GM19025 (cell line): ENCODE data around the gene SLC35G6.
"Not testable (repeated sequence)": the region's sequence is repeated elsewhere in the genome, so short reads cannot be mapped to it uniquely, and the experiment has no call there.

Experiments
- ATAC-seq: cut with Tn5 transposase; IDR thresholded peaks from one replicate; pipeline ENCODE4 v1.9.1; 2021; ENCODE audit warnings: mild to moderate bottlenecking, low read depth, moderate library complexity; ENCODE audit not compliant: unreplicated experiment

Gene SLC35G6

GRCh38 chr17:7481275-7481674 lies at the start of gene SLC35G6:
SLC35G6 (plus strand) TSS chr17:7481446; CDS start chr17:7481517, 71 bp downstream.
- not testable (repeated sequence) for ATAC-seq

GRCh38 chr17:7432296-7432695 lies 49.0 kb upstream of the SLC35G6 start:
- no peak for ATAC-seq

GRCh38 chr17:7435676-7436555 lies 45.3 kb upstream of the SLC35G6 start:
- peak; percentile 9 for ATAC-seq

GRCh38 chr17:7436556-7437368 lies 44.5 kb upstream of the SLC35G6 start:
- peak; percentile 42 for ATAC-seq

GRCh38 chr17:7437369-7437863 lies 43.8 kb upstream of the SLC35G6 start:
- no peak for ATAC-seq

GRCh38 chr17:7437950-7438614 lies 43.2 kb upstream of the SLC35G6 start:
- ATAC-seq = no peak

- ATAC-seq = no peak
Measured at GRCh38 chr17:7438656-7439460, 42.4 kb upstream of the SLC35G6 start.

- no peak for ATAC-seq
Measured at GRCh38 chr17:7439462-7440112, 41.7 kb upstream of the SLC35G6 start, which contains the start of gene FGF11. FGF11 (plus strand) TSS chr17:7439512; CDS start chr17:7439621, 109 bp downstream.

GRCh38 chr17:7440113-7440833 lies 41.0 kb upstream of the SLC35G6 start:
- no peak for ATAC-seq

- ATAC-seq = no peak
Measured at GRCh38 chr17:7440834-7441195, 40.4 kb upstream of the SLC35G6 start.

- ATAC-seq = no peak
Measured at GRCh38 chr17:7441266-7441665, 40.0 kb upstream of the SLC35G6 start.

- ATAC-seq = no peak
Measured at GRCh38 chr17:7442142-7442541, 39.1 kb upstream of the SLC35G6 start.

GRCh38 chr17:7443499-7444485 lies 37.5 kb upstream of the SLC35G6 start:
- ATAC-seq = no peak

GRCh38 chr17:7444682-7445618 lies 36.3 kb upstream of the SLC35G6 start, which contains the start of gene CHRNB1:
CHRNB1 (plus strand) TSS chr17:7445061; CDS start chr17:7445128, 67 bp downstream.
- no peak for ATAC-seq

GRCh38 chr17:7445619-7445968 lies 35.7 kb upstream of the SLC35G6 start:
- no peak for ATAC-seq

GRCh38 chr17:7448461-7448860 lies 32.8 kb upstream of the SLC35G6 start:
- no peak for ATAC-seq
